Measurements from ENCODE around the gene APMAP.

Gene APMAP

GRCh38 chr20:24986436-24987015, 6.0 kb downstream of the APMAP start:
- H3K4me2 ChIP-seq: no peak overlapping the region
- H3K4me3 ChIP-seq (IDR thresholded peaks at IDR 0.05; ENCODE audit: insufficient read depth, low read depth, low read length): no peak overlapping the region
- H3K36me3 ChIP-seq (ENCODE audit: insufficient read depth): no peaks in the 10 kb centered on the region

GRCh38 chr20:24985802-24986201, 6.7 kb downstream of the APMAP start:
- H3K36me3 ChIP-seq (ENCODE audit: insufficient read depth): no peaks in the 10 kb centered on the region
- H3K4me2 ChIP-seq: no peak overlapping the region
- no peaks in the 10 kb centered on the region for H4K20me1 ChIP-seq (ENCODE audit: insufficient read depth)
- peaks cover 4% of the 10 kb centered on the region for H3K4me1 ChIP-seq (ENCODE audit: low read depth, poor library complexity, severe bottlenecking)
- H3K27me3 ChIP-seq (ENCODE audit: insufficient read depth, low read depth): no peaks in the 10 kb centered on the region
- no peak overlapping the region for H3K9ac ChIP-seq
- H3K27ac ChIP-seq: no peak overlapping the region
- no peak overlapping the region for H3K4me3 ChIP-seq (IDR thresholded peaks at IDR 0.05; ENCODE audit: insufficient read depth, low read depth, low read length)
- TF ChIP-seq CTCF (conservative IDR thresholded peaks at IDR 0.05; ENCODE audit: low read depth, low read length): no peak
- no peak overlapping the region for H2AFZ ChIP-seq (ENCODE audit: low read depth)
- no peaks in the 10 kb centered on the region for H3K79me2 ChIP-seq (ENCODE audit: insufficient read depth, low read depth)

More at GRCh38 chr20:24986436-24987015, 6.0 kb downstream of the APMAP start:
- no peak for TF ChIP-seq CTCF (conservative IDR thresholded peaks at IDR 0.05; ENCODE audit: low read depth, low read length)
- no peak overlapping the region for H2AFZ ChIP-seq (ENCODE audit: low read depth)
- no peaks in the 10 kb centered on the region for H4K20me1 ChIP-seq (ENCODE audit: insufficient read depth)
- H3K27me3 ChIP-seq (ENCODE audit: insufficient read depth, low read depth): no peaks in the 10 kb centered on the region
- peaks cover 11% of the 10 kb centered on the region for H3K4me1 ChIP-seq (ENCODE audit: low read depth, poor library complexity, severe bottlenecking)
- no peak overlapping the region for H3K27ac ChIP-seq
- H3K79me2 ChIP-seq (ENCODE audit: insufficient read depth, low read depth): no peaks in the 10 kb centered on the region; the same call in 1 of the 2 replicates
- no peak overlapping the region for H3K9ac ChIP-seq

GRCh38 chr20:24984961-24985640, 7.5 kb downstream of the APMAP start:
- H3K27ac ChIP-seq: no peak overlapping the region
- no peaks in the 10 kb centered on the region for H3K4me1 ChIP-seq (ENCODE audit: low read depth, poor library complexity, severe bottlenecking)
- no peaks in the 10 kb centered on the region for H3K36me3 ChIP-seq (ENCODE audit: insufficient read depth)
- H3K9ac ChIP-seq: no peak overlapping the region
- H3K79me2 ChIP-seq (ENCODE audit: insufficient read depth, low read depth): no peaks in the 10 kb centered on the region
- H4K20me1 ChIP-seq (ENCODE audit: insufficient read depth): no peaks in the 10 kb centered on the region
- H3K27me3 ChIP-seq (ENCODE audit: insufficient read depth, low read depth): no peaks in the 10 kb centered on the region
- TF ChIP-seq CTCF (conservative IDR thresholded peaks at IDR 0.05; ENCODE audit: low read depth, low read length): no peak
- no peak overlapping the region for H3K4me2 ChIP-seq
- no peak overlapping the region for H2AFZ ChIP-seq (ENCODE audit: low read depth)
- H3K4me3 ChIP-seq (IDR thresholded peaks at IDR 0.05; ENCODE audit: insufficient read depth, low read depth, low read length): no peak overlapping the region

- Histone ChIP-seq H3K27ac (no peak overlapping the region), H3K4me2 (no peak overlapping the region), H3K9ac (no peak overlapping the region), H3K27me3 (ENCODE audit: insufficient read depth, low read depth) (no peaks in the 10 kb centered on the region), H3K79me2 (ENCODE audit: insufficient read depth, low read depth) (no peaks in the 10 kb centered on the region), H2AFZ (ENCODE audit: low read depth) (no peak overlapping the region), H4K20me1 (ENCODE audit: insufficient read depth) (no peaks in the 10 kb centered on the region), H3K4me3 (IDR thresholded peaks at IDR 0.05; ENCODE audit: insufficient read depth, low read depth, low read length) (no peak overlapping the region), H3K36me3 (ENCODE audit: insufficient read depth) (no peaks in the 10 kb centered on the region), H3K4me1 (ENCODE audit: low read depth, poor library complexity, severe bottlenecking) (no peaks in the 10 kb centered on the region)
- no peak for TF ChIP-seq CTCF (conservative IDR thresholded peaks at IDR 0.05; ENCODE audit: low read depth, low read length)
These were observed 8.7 kb downstream of the APMAP start for GRCh38 chr20:24983896-24984295.

All from KMS-11 (cell line).